CD4-positive, alpha-beta T cell treated with Interleukin-15 for 4 hours (primary cell): Measurements from ENCODE around the gene SLC23A1.
"Not testable (repeated sequence)": the region's sequence is repeated elsewhere in the genome, so short reads cannot be mapped to it uniquely, and the experiment has no call there.

Experiments
- DNase-seq: peaks from one replicate; pipeline ENCODE4 v3.0.0-alpha.2; 2020; ENCODE audit warnings: low spot score

Gene SLC23A1

DNA sequence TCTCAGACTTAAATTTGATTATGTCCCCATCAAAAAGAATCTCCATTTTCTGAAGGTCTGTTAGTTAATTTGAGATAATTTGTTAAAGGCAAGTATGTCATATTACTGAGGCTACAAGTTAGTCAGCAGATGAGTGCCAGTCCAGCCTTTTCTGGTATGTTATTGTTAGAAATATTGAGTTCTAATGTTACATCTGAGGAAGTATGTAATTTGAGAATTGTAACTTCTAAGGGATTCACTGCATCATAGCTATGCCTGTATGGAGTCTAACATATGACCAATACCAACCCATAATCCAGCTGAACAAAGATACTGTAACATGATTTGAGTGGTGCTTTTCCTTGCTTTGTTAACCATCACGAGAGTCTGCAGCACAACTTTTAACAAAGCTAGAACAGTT, 13.9 kb downstream of the SLC23A1 start:
- DNase-seq, result no peak

GRCh38 chr5:139368613-139369012, 14.5 kb downstream of the SLC23A1 start:
- DNase-seq, result no peak

GRCh38 chr5:139364466-139364865, 18.6 kb downstream of the SLC23A1 start:
- DNase-seq, result no peak

DNA sequence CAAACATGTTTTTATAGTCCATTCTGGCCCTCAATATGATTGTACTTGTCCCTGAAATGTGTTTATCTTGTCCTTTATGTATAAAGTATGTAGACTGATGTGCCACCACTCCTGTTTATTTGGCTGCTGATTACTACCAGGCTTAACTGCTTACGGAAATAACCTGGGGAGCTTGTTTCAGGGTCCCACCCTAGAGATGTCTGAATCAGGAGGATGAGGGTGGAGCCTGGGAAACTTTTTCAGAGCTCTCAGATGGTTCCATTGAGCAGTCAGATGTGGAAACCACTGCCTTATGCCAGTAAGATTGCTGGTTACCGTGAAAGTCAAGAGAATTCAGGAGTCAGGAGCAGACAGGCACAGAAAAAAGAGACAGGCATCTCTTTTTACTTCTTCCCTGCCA, 19.2 kb downstream of the SLC23A1 start:
- no peak for DNase-seq

- DNase-seq, result no peak
Observed at GRCh38 chr5:139361835-139362429, 21.2 kb downstream of the SLC23A1 start.

DNA sequence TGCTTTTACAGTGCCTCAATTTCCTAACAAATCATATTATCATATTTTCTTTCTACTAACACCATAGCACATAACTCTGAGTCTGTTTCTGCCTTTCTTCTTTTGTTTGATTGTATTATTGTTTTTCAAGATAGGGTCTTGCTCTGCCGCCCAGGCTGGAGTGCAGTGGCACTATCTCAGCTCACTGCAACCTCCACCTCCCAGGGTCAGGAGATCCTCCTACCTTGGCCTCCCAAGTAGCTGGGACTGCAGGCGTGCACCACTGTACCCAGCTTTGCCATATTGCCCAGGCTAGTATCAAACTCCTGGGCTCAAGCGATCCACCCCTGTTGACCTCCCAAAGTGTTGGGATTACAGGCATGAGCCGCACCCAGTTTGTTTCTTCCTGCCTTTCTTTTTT, 22.7 kb downstream of the SLC23A1 start:
- DNase-seq, result no peak

- DNase-seq, result no peak
Observed at GRCh38 chr5:139358064-139358463, 25.0 kb downstream of the SLC23A1 start.

DNA sequence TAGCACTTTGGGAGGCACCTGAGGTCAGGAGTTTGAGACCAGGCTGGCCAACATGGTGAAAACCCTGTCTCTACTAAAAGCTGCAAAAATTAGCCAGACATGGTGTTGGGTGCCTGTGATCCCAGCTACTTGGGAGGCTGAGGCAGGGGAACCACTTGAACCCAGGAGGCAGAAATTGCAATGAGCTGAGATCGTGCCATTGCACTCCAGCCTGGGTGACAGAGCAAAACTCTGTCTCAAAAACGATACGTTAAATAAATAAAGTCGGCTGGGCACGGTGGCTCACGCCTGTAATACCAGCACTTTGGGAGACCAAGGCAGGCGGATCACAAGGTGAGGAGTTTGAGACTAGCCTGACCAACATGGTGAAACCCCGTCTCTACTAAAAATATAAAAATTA, 27.2 kb downstream of the SLC23A1 start:
- DNase-seq, result not testable (repeated sequence)

GRCh38 chr5:139354186-139354585, 28.9 kb downstream of the SLC23A1 start:
- no peak for DNase-seq

- not testable (repeated sequence) for DNase-seq
Observed at GRCh38 chr5:139347863-139348262, 35.2 kb downstream of the SLC23A1 start.

DNA sequence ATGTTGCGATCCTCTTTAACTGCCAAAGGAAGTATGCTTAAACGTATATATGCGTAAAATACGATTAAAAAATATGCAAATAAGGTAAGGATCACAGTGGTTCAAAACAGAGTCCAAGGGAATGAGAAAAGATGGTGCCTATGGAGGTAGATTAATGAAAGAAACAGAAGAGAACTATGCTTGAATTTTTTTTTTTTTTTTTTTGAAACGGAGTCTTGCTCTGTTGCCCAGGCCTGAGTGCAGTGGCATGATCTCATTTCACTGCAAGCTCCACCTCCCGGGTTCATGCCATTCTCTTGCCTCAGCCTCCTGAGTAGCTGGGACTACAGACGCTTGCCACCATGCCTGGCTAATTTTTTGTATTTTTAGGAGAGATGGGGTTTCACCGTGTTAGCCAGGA, 37.7 kb downstream of the SLC23A1 start:
- DNase-seq, result not testable (repeated sequence)

DNA sequence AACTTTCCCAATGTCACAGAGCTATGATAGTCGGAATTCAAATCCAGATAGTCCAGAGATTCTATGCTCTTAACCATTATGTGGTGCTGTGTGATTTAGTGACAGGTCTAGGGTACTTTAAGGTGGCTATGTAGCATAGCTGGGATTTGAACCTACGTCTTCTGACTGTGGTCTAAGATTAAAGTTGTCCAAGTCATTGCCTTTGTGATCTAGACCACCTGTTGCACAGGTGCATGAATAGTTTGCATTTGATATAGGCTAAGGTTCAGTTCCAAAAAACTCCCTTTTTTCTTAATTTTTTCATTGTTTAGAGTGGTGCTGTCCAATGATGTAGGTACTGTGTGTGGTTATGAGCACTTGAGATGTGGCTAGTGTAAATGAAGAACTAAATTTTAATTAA, 38.9 kb downstream of the SLC23A1 start:
- DNase-seq, result no peak

GRCh38 chr5:139343476-139343875, 39.6 kb downstream of the SLC23A1 start:
- no peak for DNase-seq

- DNase-seq, result peak; percentile 83
Observed at GRCh38 chr5:139342423-139342723, 40.7 kb downstream of the SLC23A1 start.

DNA sequence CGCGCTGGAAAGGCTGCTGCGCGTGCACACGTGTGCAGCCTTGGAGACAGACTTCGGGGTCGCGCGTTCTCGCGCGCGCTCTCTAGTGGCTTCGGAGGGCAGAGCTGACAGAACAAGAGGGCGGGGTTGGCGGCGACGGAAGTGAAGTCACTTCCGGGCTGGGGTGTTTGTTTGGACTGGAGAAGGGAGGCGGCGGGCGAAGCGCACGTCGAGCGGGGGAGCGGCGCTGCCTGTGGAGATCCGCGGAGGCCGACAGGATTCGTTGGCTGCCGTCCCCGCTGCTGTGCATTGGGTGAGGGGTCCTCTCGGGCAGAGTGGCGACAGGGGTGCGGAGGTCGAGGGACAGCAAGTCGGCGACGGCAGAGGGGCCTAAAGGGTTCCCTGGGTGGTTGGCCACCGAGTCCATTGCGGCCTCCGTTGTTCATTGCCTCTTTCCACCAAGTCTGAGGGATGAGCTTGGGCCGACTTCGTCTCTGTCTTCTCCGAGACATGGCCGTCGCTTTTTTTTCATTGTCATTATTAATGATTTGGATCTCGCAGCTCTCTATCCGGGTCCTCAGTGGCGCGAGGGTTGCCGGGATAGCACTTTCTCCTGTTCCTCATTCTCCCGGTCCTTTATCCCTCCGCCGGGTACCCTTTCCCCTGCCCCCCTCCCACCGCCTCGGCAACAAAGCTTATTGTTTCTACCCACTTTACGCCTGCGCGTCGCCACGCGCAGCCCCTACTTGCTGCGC, 41.2 kb downstream of the SLC23A1 start, which contains the start of gene PAIP2:
Gene PAIP2 (plus strand): TSS at position 166 of the 734 bp plus-strand sequence. CDS start 21,931 bp downstream, outside the sequence.
- DNase-seq, result peak; percentile 96

GRCh38 chr5:139341187-139341688, 41.9 kb downstream of the SLC23A1 start:
- DNase-seq, result no peak

DNA sequence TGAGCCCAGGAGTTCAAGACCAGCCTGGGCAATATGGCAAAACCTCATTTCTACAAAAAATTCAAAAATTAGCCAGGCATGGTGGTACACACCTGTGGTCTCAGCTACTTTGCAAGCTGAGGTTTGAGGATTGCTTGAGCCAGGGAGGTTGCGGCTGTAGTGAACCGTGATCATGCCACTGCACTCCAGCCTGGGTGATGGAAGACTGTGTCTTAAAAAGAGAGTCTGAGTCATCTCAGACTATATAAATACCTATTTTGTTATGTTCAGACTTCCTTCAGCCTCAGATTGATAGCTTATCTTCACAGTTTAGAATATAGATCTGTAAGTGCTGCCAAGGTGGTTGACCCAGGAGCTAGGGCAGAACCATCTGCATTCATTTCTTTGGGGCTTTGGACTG, 43.0 kb downstream of the SLC23A1 start:
- DNase-seq, result no peak

DNA sequence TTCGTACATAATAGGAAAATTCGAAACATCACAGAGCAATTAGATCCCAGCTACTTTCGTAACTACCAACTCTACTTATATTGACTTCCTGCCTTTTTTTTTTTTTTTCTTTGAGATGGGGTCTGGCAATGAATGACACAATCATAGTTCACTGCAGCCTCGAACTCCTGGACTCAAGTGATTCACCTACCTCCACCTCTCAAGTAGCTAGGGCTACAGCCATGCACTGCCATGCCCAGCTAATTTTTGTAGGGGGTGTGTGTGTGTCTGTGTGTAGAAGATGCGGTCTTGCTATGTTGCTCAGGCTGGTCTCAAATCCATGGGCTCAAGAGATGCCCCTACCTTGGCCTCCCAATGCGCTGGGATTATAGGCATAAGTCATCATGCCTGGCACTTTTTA, 47.3 kb downstream of the SLC23A1 start:
- no peak for DNase-seq
